Kidney (tissue), 19 donors: ENCODE measurements around the gene SRGAP2. TPM values are rescaled to one million over a fixed set of nuclear protein-coding genes. Genes with fewer than 3 reads are reported as not detected.
A peak's percentile ranks its signal among the peaks of the same experiment; 100 is the strongest.
"Not testable (repeated sequence)": the region's sequence is repeated elsewhere in the genome, so short reads cannot be mapped to it uniquely, and the experiment has no call there.

Experiments
- DNase-seq, 5 donors: peaks; one replicate each; pipeline ENCODE4 v3.0.0-alpha.2; 2013 to 2020
- FAIRE-seq: peaks from 2 replicates; lab custom pipeline; 2012; peaks lifted over from hg19 to GRCh38; lab: Jason Lieb, UNC
- H3K27ac ChIP-seq, 2 donors: one replicate each; pipeline ENCODE4 v1.7.0; 2013; ENCODE audit warnings: low read depth in 2 of 2, low read length in 2 of 2, inconsistent platforms in 1 of 2
- H3K27me3 ChIP-seq: one replicate; pipeline ENCODE4 v1.7.1; 2013; ENCODE audit warnings: low read length, inconsistent platforms; ENCODE audit not compliant: control insufficient read depth, insufficient read depth
- H3K36me3 ChIP-seq, 3 donors: one replicate each; pipeline versions ENCODE4 v1.7.0 to v1.7.1; 2013; ENCODE audit warnings: low read length in 3 of 3, control low read depth in 1 of 3, inconsistent platforms in 1 of 3; ENCODE audit not compliant: insufficient read depth in 3 of 3, control insufficient read depth in 2 of 3
- H3K4me1 ChIP-seq, 3 donors: one replicate each; pipeline versions ENCODE4 v1.7.0 to v1.7.1; 2013; ENCODE audit warnings: low read length in 3 of 3, inconsistent platforms in 1 of 3, low read depth in 1 of 3; ENCODE audit not compliant: control insufficient read depth in 2 of 3, insufficient read depth in 2 of 3
- H3K4me3 ChIP-seq, 3 donors: one replicate each; pipeline versions ENCODE4 v1.7.0 to v1.8.1; 2013; ENCODE audit warnings: low read length in 3 of 3, control low read depth in 1 of 3, inconsistent platforms in 1 of 3
- H3K9ac ChIP-seq, 3 donors: one replicate each; pipeline versions ENCODE4 v1.7.0 to v1.7.1; 2013; ENCODE audit warnings: low read length in 3 of 3, control low read depth in 1 of 3, inconsistent platforms in 1 of 3
- H3K9me3 ChIP-seq, 3 donors: one replicate each; pipeline versions ENCODE4 v1.7.0 to v1.7.1; 2013; ENCODE audit warnings: low read length in 3 of 3, control low read depth in 1 of 3, inconsistent platforms in 1 of 3; ENCODE audit not compliant: control insufficient read depth in 2 of 3, insufficient read depth in 1 of 3
- intact Hi-C: fragments of 100-400 bp; cut with DNase I; formaldehyde crosslinking; loops from one replicate; pipeline ENCODE4 v1.11.1; 2022
- long read RNA-seq, 10 donors: library from polyadenylated mRNA in 1 of 10; unstranded in 1 of 10; transcript quantifications; one replicate each; pipeline ENCODE4 v2.0.0 and lab custom pipeline, GENCODE V29; 2021 to 2026
- polyA plus RNA-seq: library from polyadenylated mRNA; stranded (reverse); fragments of 350-450 nt; fragmentation: Illumina TruSeq; extraction: RNeasy Lipid Tissue Mini Kit (QIAGEN cat#74804); gene quantifications from one replicate; pipeline ENCODE4 v1.2.3, GENCODE V29; 2014; ENCODE audit warnings: low read depth, low replicate concordance; ENCODE audit not compliant: insufficient read depth
- total RNA-seq: library from RNA; stranded (reverse); fragmentation: NEBNext Ultra II Directional; extraction: Animal tissue kit (Norgen Biotek cat#: 25700); gene quantifications from one replicate; pipeline ENCODE4 v1.2.1, GENCODE V29; 2021
- donor health status: control.
- donor health status: control.
- donor health status: DM: yes; HTN: yes; CAD: no.
- donor health status: Normal renal cell carcinoma (clear cell type).

Gene SRGAP2
- 67.3 TPM for total RNA-seq
- 11.4 TPM for polyA plus RNA-seq
- long read RNA-seq, donor 1, full-length matches to known transcripts: 4 of 4 reads
- long read RNA-seq, donor 1, partial matches to known transcripts: 0 of 4 reads
- long read RNA-seq, donor 1, other reads (novel, unspliced or antisense): 0 of 4 reads
- long read RNA-seq, donor 2, full-length matches to known transcripts: 7 of 7 reads
- long read RNA-seq, donor 2, partial matches to known transcripts: 0 of 7 reads
- long read RNA-seq, donor 2, other reads (novel, unspliced or antisense): 0 of 7 reads
- long read RNA-seq, donor 3, partial matches to known transcripts: 0 of 4 reads
- long read RNA-seq, donor 3, other reads (novel, unspliced or antisense): 0 of 4 reads
- long read RNA-seq, donor 4, full-length matches to known transcripts: 3 of 3 reads
- long read RNA-seq, donor 4, partial matches to known transcripts: 0 of 3 reads
- long read RNA-seq, donor 4, other reads (novel, unspliced or antisense): 0 of 3 reads
- long read RNA-seq, donor 5, partial matches to known transcripts: 0 of 1 reads
- long read RNA-seq, donor 5, other reads (novel, unspliced or antisense): 0 of 1 reads
- long read RNA-seq, donor 6: 0 reads
- long read RNA-seq, donor 7, partial matches to known transcripts: 2 of 10 reads
- long read RNA-seq, donor 7, other reads (novel, unspliced or antisense): 6 of 10 reads
- long read RNA-seq, donor 8, full-length matches to known transcripts: 9 of 9 reads
- long read RNA-seq, donor 8, partial matches to known transcripts: 0 of 9 reads
- long read RNA-seq, donor 8, other reads (novel, unspliced or antisense): 0 of 9 reads
- long read RNA-seq, donor 9, partial matches to known transcripts: 0 of 9 reads
- long read RNA-seq, donor 9, other reads (novel, unspliced or antisense): 0 of 9 reads
- long read RNA-seq, donor 10, transcript SRGAP2-209 (1 exons, 2,499 nt): major isoform, 7 of 10 reads
- long read RNA-seq, donor 10, partial matches to known transcripts: 0 of 10 reads
- long read RNA-seq, donor 10, other reads (novel, unspliced or antisense): 0 of 10 reads

DNA sequence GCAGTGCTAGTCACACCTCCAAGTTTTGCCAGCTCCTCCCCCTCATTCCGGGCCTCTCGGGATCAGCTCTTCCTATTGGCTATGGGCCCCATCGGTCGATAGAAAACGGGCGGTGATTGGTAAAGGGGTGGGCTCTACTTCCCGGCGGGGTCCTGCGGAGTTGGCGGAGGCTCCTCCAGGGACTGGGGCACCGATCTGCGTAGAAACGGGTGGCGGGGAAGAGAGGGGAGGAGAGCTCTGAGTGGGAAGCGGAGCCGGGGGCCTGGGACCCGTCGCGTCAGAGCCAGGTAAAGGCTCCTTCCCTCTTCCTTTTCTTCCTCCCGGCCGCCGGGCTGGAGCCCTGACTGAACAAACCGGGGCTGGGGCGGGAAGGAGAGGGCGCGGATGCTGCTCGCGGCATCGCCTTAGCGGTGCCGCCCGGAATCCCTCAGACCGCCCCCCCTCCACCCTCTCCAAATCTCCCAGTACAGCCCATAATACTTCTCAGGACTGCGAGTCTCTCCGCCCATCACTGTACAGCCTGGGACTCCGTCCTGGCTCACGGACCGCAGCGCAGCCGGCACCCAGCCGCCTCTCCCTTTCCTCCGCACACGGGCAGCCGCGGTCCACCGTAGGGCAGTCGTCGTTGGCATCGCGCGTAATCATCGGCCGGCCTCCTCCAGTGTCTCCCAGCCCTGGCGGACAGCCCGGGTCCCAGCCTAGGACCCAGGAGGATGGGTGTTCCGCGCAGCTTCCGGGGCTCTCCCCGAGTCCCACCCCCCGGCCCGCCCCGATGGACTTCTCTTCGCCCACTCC lies at the start of gene SRGAP2:
Gene SRGAP2, plus strand, starts transcription at position 178 of the 795 bp plus-strand sequence. CDS start 2,430 bp downstream, outside the sequence.
- H3K9me3 ChIP-seq, H3K4me1 ChIP-seq, intact Hi-C loops, H3K27me3 ChIP-seq, H3K9ac ChIP-seq, H3K36me3 ChIP-seq: not testable (repeated sequence)
- H3K4me3 ChIP-seq: peak within 1 kb of the TSS in 1 of 3 donors; percentile 32
- H3K27ac ChIP-seq: peak within 1 kb of the TSS in 1 of 2 donors; percentile 47
- DNase-seq (peak; percentile 62 to 86 (median 78)), FAIRE-seq (peak; percentile 97)

DNA sequence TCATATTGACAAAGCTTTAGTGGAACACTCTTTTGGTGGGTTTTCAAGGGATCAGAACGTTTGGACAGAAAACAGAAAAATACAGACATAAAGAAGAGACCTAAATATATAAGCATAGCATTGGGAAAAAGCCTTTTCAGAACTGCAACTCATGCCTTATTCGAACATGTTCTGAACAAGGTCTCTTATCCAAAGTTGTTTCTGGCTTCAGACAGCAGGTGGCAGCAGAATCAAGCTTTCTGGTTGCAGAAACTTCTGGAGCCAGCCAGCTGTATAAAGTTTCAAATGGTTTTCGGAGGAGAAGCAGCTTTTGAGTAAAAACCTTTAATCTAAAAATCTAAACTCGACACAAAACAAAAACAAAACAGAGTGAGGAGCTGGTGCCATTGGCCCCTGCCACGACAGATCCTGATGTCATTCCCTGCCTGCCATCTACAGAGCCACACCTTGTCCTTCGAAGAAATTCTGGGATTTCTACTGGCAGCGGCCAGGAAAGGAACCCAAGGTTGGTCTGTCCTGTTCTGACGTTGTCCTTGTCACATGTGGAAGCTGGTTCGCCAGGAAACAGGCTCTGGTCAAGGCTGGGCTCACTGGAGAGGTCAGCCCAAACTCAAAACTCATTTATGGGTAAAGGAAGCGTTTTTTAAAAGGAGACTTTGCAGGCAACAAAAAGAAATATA lies 35.9 kb upstream of the SRGAP2 start:
- H3K9me3 ChIP-seq, H3K27me3 ChIP-seq, H3K4me1 ChIP-seq, intact Hi-C loops, H3K9ac ChIP-seq, H3K27ac ChIP-seq, DNase-seq, H3K4me3 ChIP-seq, H3K36me3 ChIP-seq: not testable (repeated sequence)
- FAIRE-seq: peak; percentile 55

DNA sequence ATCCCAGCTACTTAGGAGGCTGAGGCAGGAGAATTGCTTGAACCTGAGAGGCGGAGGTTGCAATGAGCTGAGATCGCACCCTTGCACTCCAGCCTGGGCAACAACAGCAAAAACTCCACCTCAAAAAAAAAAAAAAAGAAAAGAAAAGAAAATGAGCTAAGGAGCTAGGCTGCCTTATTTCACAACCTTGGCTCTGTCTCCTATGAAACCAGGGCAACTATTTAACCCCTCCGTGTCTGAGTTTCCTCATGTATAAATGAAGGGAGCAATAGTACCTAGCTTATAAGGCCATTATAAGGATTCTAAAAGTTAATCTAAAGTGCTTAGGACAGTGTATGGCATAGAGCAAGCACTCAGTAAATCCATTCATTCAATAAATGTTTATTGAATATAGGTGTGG lies 33.5 kb upstream of the SRGAP2 start:
- intact Hi-C loops, H3K9me3 ChIP-seq, H3K36me3 ChIP-seq, DNase-seq, FAIRE-seq, H3K4me3 ChIP-seq, H3K27me3 ChIP-seq, H3K27ac ChIP-seq, H3K4me1 ChIP-seq, H3K9ac ChIP-seq: not testable (repeated sequence)

DNA sequence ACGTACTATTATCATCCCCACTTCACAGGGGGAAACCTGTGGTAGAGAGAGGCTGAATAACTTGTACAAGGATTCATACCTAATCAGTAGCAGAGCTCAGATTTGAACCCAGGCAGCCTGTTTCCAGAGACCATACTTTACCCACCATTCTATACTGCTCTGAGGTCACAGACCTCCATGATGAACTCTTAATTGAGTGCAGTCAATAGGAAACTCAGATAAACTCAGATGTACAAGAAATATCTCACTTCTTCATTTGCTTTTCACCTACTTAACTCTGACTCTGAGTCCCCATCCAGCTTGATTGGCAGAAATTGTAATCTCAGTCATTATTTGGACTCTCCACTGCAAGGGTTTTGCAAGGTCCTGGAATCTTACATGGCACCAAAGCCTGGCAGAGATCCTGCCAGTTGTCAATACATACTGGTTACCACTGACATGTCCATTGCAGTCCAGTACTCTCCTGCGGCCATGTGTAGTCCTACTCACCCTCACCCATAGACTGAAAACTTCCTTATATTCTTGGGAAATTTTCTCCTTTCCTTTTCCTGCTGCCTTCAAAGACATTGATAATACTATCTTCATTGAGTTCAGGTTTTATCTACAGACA lies 30.1 kb upstream of the SRGAP2 start:
- H3K4me3 ChIP-seq, H3K27ac ChIP-seq, intact Hi-C loops, DNase-seq, H3K9me3 ChIP-seq, FAIRE-seq, H3K27me3 ChIP-seq, H3K36me3 ChIP-seq, H3K9ac ChIP-seq, H3K4me1 ChIP-seq: not testable (repeated sequence)

DNA sequence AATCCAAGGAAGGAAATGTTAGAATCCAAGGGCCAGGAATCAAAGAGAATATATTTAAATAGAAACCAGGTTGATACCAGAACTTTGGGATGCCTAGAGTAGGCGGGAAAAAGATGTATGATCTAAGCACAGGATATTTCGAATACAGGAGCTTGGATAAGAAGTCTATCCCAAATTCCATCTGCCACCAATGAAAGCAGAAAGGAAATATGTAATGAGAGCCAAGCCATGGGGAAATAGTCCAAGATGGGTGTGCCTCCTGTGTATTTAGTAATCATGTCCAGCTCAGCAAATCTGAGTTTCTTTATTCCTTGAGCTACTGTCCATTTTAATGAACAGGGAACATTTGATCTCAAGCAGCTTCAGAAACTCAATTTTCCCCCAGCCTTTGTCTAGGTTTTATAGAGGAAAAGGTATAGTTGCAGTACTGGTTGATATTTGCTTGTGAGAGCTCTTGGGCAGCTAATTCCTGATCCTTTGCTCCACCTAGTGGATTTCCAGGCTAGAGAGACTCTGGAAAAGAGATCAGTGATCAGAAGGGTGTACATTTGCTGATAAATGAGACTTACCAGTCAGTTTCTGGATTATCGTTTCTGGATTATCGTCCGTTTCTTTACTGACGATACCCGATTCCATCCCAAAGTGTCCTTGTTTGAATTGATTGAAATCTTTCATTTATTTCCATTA lies 29.0 kb upstream of the SRGAP2 start:
- H3K9me3 ChIP-seq, H3K9ac ChIP-seq, FAIRE-seq, H3K4me3 ChIP-seq, H3K27ac ChIP-seq, H3K27me3 ChIP-seq, H3K36me3 ChIP-seq, intact Hi-C loops, H3K4me1 ChIP-seq: not testable (repeated sequence)
- DNase-seq: peak in 2 of 5 donors; percentile 11 to 45

DNA sequence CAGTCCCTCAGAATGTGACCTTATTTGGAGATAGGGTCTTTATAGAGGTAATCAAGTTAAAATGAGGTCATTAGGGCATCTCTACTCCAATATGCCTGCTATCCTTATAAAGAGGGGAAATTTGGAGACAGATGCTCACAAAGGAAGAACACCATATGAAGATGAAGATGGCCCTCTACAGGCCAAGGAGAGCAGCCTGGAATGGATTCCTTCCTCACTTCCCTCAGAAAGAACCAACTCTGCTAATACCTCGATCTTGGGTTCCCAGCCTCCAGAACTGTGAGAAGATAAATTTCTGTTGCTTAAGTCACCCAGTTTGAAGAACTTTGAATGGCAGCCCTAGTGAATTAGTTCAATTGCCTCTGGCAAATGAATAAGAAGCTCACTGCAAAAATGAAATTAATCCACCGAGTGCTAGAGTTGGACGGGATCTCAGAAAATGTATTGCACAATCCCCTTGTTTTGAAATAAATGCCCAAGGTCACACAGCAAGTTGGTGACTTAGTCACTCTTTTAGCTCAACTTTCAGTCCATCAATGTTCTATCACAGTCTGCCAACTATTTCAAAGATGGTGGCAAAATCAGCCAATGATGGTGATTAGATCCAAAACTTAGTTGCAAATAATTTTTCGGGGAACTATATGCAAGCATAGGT lies 27.8 kb upstream of the SRGAP2 start:
- H3K9ac ChIP-seq, H3K4me1 ChIP-seq, FAIRE-seq, H3K9me3 ChIP-seq, intact Hi-C loops, H3K36me3 ChIP-seq, H3K4me3 ChIP-seq, H3K27ac ChIP-seq, H3K27me3 ChIP-seq, DNase-seq: not testable (repeated sequence)
